ENCODE data around the gene KBTBD12. TPM values are rescaled to one million over a fixed set of nuclear protein-coding genes. Genes with fewer than 3 reads are reported as not detected.

KBTBD12 gene
- total RNA-seq, 5 donors from 2014 or later (not counting 1 experiment from before 2014, with no cell fraction given) = not detected

DNA sequence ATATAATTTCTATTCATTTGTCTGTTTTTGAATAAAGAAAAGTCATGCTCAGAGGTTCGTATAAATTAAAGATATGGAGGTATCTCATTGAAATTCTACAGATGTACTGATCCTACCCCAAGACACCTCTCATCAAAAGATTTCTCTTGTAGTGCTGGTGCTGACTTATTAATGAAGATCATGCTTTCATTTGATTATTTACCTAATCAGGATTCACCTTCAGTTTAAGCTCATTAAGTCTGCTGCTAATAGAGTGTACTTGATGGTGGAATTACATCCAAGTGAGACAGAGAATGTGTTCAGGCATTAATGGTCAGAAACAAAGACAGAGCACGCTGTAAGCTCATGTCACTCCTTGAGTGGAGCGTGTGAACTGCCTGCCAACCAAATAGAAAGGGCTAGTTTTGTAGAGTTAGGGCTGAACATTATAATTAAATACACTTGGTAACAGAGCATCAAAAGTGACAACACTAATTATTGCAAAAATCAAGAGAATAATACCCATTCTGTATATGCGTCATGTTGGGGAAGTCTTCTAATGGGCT, 45.5 kb downstream of the KBTBD12 start:
- no peaks in the 10 kb centered on the region for H3K36me3 ChIP-seq (ENCODE audit: control insufficient read depth in 2 of 2, extremely low read depth in 1 of 2, insufficient read depth in 1 of 2, low read length in 1 of 2)
- H3K4me3 ChIP-seq (ENCODE audit: control insufficient read depth in 1 of 2, extremely low read depth in 1 of 2, low read length in 1 of 2) = no peak overlapping the region
- Mint-ChIP-seq H3K27ac (no peak overlapping the region), H3K36me3 (no peaks in the 10 kb centered on the region), H3K27me3 (peaks cover 7% of the 10 kb centered on the region in 2 donors), H3K4me1 (no peaks in the 10 kb centered on the region), H3K4me3 (no peak overlapping the region), H3K9me3 (no peaks in the 10 kb centered on the region)
- ChIA-PET POLR2A (no interaction called here), CTCF (no interaction called here)
- DNase-seq (no peak), ATAC-seq (replicated peaks in 1 of 4) (no peak)
- no peaks in the 10 kb centered on the region for H3K9me3 ChIP-seq
- no peaks in the 10 kb centered on the region for H3K4me1 ChIP-seq (ENCODE audit: control insufficient read depth in 1 of 2, extremely low read depth in 1 of 2, insufficient read depth in 2 of 2, low read length in 2 of 2)
- no peak overlapping the region for H3K27ac ChIP-seq (ENCODE audit: low read length)
- H3K27me3 ChIP-seq (replicated peaks in 1 of 2; ENCODE audit: control insufficient read depth in 2 of 2, extremely low read depth in 1 of 2, insufficient read depth in 2 of 2, low read length in 1 of 2) = peaks cover 0 to 5% of the 10 kb centered on the region in 2 experiments
- 60% methylated on average over 1 of the region's 4 CpGs for WGBS (ENCODE audit: insufficient coverage)

DNA sequence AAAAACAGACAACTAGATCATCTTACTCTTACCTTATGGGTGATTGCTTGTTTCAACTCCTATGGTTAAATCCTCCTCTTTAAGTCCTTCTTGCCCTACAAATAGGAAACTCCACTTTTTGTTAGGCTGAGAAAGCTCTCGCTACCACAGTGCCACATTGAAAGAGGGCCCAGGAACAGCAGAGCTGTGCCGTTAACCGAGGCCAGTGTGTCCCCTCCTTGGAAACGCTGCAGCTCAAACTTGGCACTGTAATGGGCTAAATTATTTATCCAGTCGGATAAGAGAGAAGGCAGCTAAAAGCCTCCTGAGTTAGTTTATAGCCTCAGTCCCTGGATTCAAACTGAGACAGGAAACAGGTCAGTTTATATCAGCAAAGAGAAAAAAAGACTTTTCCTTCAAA, 46.1 kb downstream of the KBTBD12 start:
- no peak overlapping the region for H3K4me3 Mint-ChIP-seq
- Histone ChIP-seq H3K36me3 (ENCODE audit: control insufficient read depth in 2 of 2, extremely low read depth in 1 of 2, insufficient read depth in 1 of 2, low read length in 1 of 2) (no peaks in the 10 kb centered on the region), H3K27ac (ENCODE audit: low read length) (no peak overlapping the region), H3K27me3 (replicated peaks in 1 of 2; ENCODE audit: control insufficient read depth in 2 of 2, extremely low read depth in 1 of 2, insufficient read depth in 2 of 2, low read length in 1 of 2) (peaks cover 0 to 5% of the 10 kb centered on the region in 2 experiments), H3K9me3 (no peaks in the 10 kb centered on the region), H3K4me3 (ENCODE audit: control insufficient read depth in 1 of 2, extremely low read depth in 1 of 2, low read length in 1 of 2) (no peak overlapping the region), H3K4me1 (ENCODE audit: control insufficient read depth in 1 of 2, extremely low read depth in 1 of 2, insufficient read depth in 2 of 2, low read length in 2 of 2) (no peaks in the 10 kb centered on the region)
- DNase-seq (no peak), ATAC-seq (replicated peaks in 1 of 4) (no peak)
- POLR2A ChIA-PET = no interaction called here
- H3K9me3 Mint-ChIP-seq = no peaks in the 10 kb centered on the region
- peaks cover 11 to 13% of the 10 kb centered on the region in 2 donors for H3K27me3 Mint-ChIP-seq
- no peaks in the 10 kb centered on the region for H3K36me3 Mint-ChIP-seq
- H3K27ac Mint-ChIP-seq = no peak overlapping the region
- H3K4me1 Mint-ChIP-seq = no peaks in the 10 kb centered on the region
- 100% methylated on average over 3 of the region's 5 CpGs for WGBS (ENCODE audit: insufficient coverage)
- CTCF ChIA-PET = no interaction called here

DNA sequence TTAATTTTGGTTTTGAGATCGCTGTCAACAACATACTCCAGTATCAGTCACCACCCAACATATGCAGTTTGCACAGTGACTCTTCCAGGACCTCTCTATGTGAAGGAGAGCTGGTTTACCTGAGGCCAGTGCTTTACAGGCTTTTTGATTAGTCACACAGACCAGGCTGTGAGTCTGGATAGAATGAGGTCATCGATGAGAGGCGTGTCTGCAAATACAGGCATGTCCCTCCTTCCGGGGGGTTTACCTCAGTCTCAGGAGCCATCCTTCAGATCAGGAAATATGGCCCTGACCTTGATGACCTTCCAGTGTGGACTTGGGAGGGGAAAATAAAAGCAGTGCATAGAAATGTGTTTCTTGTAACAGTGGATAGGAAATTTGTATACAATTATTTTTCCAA, 46.9 kb downstream of the KBTBD12 start:
- Mint-ChIP-seq H3K36me3 (no peaks in the 10 kb centered on the region), H3K9me3 (no peaks in the 10 kb centered on the region), H3K4me3 (no peak overlapping the region), H3K27me3 (peaks cover 11 to 18% of the 10 kb centered on the region in 2 donors), H3K4me1 (no peaks in the 10 kb centered on the region), H3K27ac (no peak overlapping the region)
- Histone ChIP-seq H3K4me3 (ENCODE audit: control insufficient read depth in 1 of 2, extremely low read depth in 1 of 2, low read length in 1 of 2) (no peak overlapping the region), H3K9me3 (no peaks in the 10 kb centered on the region), H3K27me3 (replicated peaks in 1 of 2; ENCODE audit: control insufficient read depth in 2 of 2, extremely low read depth in 1 of 2, insufficient read depth in 2 of 2, low read length in 1 of 2) (peaks cover 0 to 5% of the 10 kb centered on the region in 2 experiments), H3K36me3 (ENCODE audit: control insufficient read depth in 2 of 2, extremely low read depth in 1 of 2, insufficient read depth in 1 of 2, low read length in 1 of 2) (no peaks in the 10 kb centered on the region), H3K27ac (ENCODE audit: low read length) (no peak overlapping the region), H3K4me1 (ENCODE audit: control insufficient read depth in 1 of 2, extremely low read depth in 1 of 2, insufficient read depth in 2 of 2, low read length in 2 of 2) (no peaks in the 10 kb centered on the region)
- POLR2A ChIA-PET = no interaction called here
- CTCF ChIA-PET = no interaction called here
- ATAC-seq (replicated peaks in 1 of 4) = no peak
- DNase-seq = no peak
- WGBS (ENCODE audit: insufficient coverage) = no CpG with 5 or more reads among the region's 4 CpGs

DNA sequence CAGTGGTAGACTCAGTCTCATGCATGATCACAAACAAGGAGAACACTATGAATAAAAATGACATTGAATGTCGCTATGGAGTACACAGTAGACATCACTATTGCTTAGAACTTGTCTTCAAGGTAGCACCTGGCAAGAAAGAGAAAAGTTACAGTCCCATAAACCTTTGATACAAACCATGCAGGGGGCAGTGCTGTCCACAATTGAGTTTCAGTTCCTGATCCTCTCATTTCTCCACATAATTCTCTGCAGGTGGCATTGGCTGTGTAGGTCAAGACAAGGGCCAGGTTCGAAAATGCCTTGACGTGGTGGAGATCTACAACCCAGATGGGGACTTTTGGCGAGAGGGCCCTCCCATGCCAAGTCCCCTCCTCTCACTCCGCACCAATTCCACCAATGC, 47.9 kb downstream of the KBTBD12 start:
- Histone ChIP-seq H3K4me1 (ENCODE audit: control insufficient read depth in 1 of 2, extremely low read depth in 1 of 2, insufficient read depth in 2 of 2, low read length in 2 of 2) (no peaks in the 10 kb centered on the region), H3K9me3 (no peaks in the 10 kb centered on the region), H3K27ac (ENCODE audit: low read length) (no peak overlapping the region), H3K27me3 (replicated peaks in 1 of 2; ENCODE audit: control insufficient read depth in 2 of 2, extremely low read depth in 1 of 2, insufficient read depth in 2 of 2, low read length in 1 of 2) (peaks cover 0 to 4% of the 10 kb centered on the region in 2 experiments), H3K4me3 (ENCODE audit: control insufficient read depth in 1 of 2, extremely low read depth in 1 of 2, low read length in 1 of 2) (no peak overlapping the region), H3K36me3 (ENCODE audit: control insufficient read depth in 2 of 2, extremely low read depth in 1 of 2, insufficient read depth in 1 of 2, low read length in 1 of 2) (no peaks in the 10 kb centered on the region)
- POLR2A ChIA-PET = no interaction called here
- no peak overlapping the region for H3K4me3 Mint-ChIP-seq
- H3K9me3 Mint-ChIP-seq = no peaks in the 10 kb centered on the region
- no peak overlapping the region for H3K27ac Mint-ChIP-seq
- no peaks in the 10 kb centered on the region for H3K36me3 Mint-ChIP-seq
- 80% methylated on average over 1 of the region's 5 CpGs for WGBS (ENCODE audit: insufficient coverage)
- H3K27me3 Mint-ChIP-seq = peaks cover 11 to 20% of the 10 kb centered on the region in 2 donors
- no peak for ATAC-seq (replicated peaks in 1 of 4)
- CTCF ChIA-PET = no interaction called here
- DNase-seq = no peak
- H3K4me1 Mint-ChIP-seq = no peaks in the 10 kb centered on the region

DNA sequence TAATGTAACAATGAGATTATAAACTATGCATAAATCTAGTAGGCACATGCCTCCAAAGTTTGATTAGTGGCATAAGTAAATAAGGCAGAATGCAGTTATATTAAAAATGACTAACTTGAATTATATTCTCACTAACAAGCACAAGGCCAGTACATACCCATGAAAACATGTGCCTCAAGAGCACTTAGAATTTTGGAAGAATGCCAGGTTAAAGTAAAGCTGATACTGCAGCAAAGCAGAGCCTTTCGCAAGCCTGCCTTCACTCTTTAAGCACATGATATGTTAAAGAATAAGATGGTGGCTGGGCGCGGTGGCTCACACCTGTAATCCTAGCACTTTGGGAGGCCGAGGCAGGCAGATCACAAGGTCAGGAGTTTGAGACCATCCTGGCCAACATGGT, 49.0 kb downstream of the KBTBD12 start:
- CTCF ChIA-PET = no interaction called here
- Histone ChIP-seq H3K4me1 (ENCODE audit: control insufficient read depth in 1 of 2, extremely low read depth in 1 of 2, insufficient read depth in 2 of 2, low read length in 2 of 2) (no peaks in the 10 kb centered on the region), H3K9me3 (no peaks in the 10 kb centered on the region), H3K27me3 (replicated peaks in 1 of 2; ENCODE audit: control insufficient read depth in 2 of 2, extremely low read depth in 1 of 2, insufficient read depth in 2 of 2, low read length in 1 of 2) (peaks cover 0 to 2% of the 10 kb centered on the region in 2 experiments), H3K4me3 (ENCODE audit: control insufficient read depth in 1 of 2, extremely low read depth in 1 of 2, low read length in 1 of 2) (no peak overlapping the region), H3K27ac (ENCODE audit: low read length) (no peak overlapping the region), H3K36me3 (ENCODE audit: control insufficient read depth in 2 of 2, extremely low read depth in 1 of 2, insufficient read depth in 1 of 2, low read length in 1 of 2) (no peaks in the 10 kb centered on the region)
- H3K36me3 Mint-ChIP-seq = no peaks in the 10 kb centered on the region
- DNase-seq = no peak
- H3K27me3 Mint-ChIP-seq = peaks cover 11 to 23% of the 10 kb centered on the region in 2 donors
- ATAC-seq (replicated peaks in 1 of 4) = no peak
- POLR2A ChIA-PET = interaction anchor here in 1 of 2 donors (0.7 kb wide), 1 partner anchor 9 kb away, joined by 3 read pairs; no protein-coding TSS in a partner anchor
- H3K4me3 Mint-ChIP-seq = no peak overlapping the region
- no peaks in the 10 kb centered on the region for H3K4me1 Mint-ChIP-seq
- H3K27ac Mint-ChIP-seq = no peak overlapping the region
- H3K9me3 Mint-ChIP-seq = no peaks in the 10 kb centered on the region
- no CpG with 5 or more reads among the region's 4 CpGs for WGBS (ENCODE audit: insufficient coverage)

DNA sequence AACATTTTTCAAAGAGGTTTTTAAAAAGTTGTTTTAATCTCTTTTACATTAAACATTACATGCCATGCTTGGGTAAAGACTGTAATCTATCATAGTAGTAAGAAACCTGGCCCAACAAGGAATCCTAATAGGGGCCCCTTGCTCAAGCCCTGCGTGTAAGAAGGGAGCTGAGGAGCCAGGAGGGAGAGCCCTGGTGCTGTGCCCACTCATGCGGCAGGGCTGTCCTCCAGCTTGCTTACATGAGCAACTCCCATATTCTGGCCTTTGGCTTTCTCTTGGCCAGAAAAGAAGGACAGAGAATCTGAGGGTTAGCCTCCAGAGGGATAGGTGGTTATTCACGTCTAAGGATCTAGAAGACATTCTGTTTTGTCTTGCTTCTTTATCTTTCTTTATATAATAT, 49.8 kb downstream of the KBTBD12 start:
- ChIA-PET POLR2A (no interaction called here), CTCF (no interaction called here)
- H3K27ac ChIP-seq (ENCODE audit: low read length) = no peak overlapping the region
- H3K4me3 ChIP-seq (ENCODE audit: control insufficient read depth in 1 of 2, extremely low read depth in 1 of 2, low read length in 1 of 2) = no peak overlapping the region
- no peaks in the 10 kb centered on the region for H3K36me3 Mint-ChIP-seq
- H3K27me3 Mint-ChIP-seq = peaks cover 8 to 23% of the 10 kb centered on the region in 2 donors
- no peak overlapping the region for H3K4me3 Mint-ChIP-seq
- H3K9me3 ChIP-seq = no peaks in the 10 kb centered on the region
- no peak for DNase-seq
- no peaks in the 10 kb centered on the region for H3K36me3 ChIP-seq (ENCODE audit: control insufficient read depth in 2 of 2, extremely low read depth in 1 of 2, insufficient read depth in 1 of 2, low read length in 1 of 2)
- ATAC-seq (replicated peaks in 1 of 4) = no peak
- no peaks in the 10 kb centered on the region for H3K4me1 Mint-ChIP-seq
- no CpG with 5 or more reads among the region's 3 CpGs for WGBS (ENCODE audit: insufficient coverage)
- H3K9me3 Mint-ChIP-seq = no peaks in the 10 kb centered on the region
- no peaks in the 10 kb centered on the region for H3K4me1 ChIP-seq (ENCODE audit: control insufficient read depth in 1 of 2, extremely low read depth in 1 of 2, insufficient read depth in 2 of 2, low read length in 2 of 2)
- H3K27me3 ChIP-seq (replicated peaks in 1 of 2; ENCODE audit: control insufficient read depth in 2 of 2, extremely low read depth in 1 of 2, insufficient read depth in 2 of 2, low read length in 1 of 2) = peaks cover 0 to 2% of the 10 kb centered on the region in 2 experiments
- no peak overlapping the region for H3K27ac Mint-ChIP-seq

DNA sequence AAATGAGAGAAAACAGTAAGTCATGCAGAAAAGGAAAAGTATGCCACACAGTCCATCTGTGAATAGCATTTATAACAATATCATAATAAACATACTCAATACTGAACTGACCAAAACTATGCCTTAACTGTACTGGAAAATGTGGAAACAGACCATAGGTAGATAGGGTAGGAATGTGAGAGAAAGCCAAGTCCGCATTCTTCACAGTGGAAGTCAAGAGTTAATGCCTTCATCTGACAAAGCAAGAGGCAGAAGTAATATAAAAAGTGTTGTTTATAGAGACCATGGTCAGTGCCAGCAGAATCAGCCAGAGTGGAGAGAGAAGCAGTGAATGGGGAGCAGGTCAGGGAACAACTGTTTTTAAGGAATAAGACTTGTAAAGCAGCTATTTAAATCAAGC, 52.3 kb downstream of the KBTBD12 start:
- ATAC-seq (replicated peaks in 1 of 4) (no peak), DNase-seq (no peak)
- Histone ChIP-seq H3K27ac (ENCODE audit: low read length) (no peak overlapping the region), H3K4me3 (ENCODE audit: control insufficient read depth in 1 of 2, extremely low read depth in 1 of 2, low read length in 1 of 2) (no peak overlapping the region), H3K36me3 (ENCODE audit: control insufficient read depth in 2 of 2, extremely low read depth in 1 of 2, insufficient read depth in 1 of 2, low read length in 1 of 2) (no peaks in the 10 kb centered on the region), H3K27me3 (replicated peaks in 1 of 2; ENCODE audit: control insufficient read depth in 2 of 2, extremely low read depth in 1 of 2, insufficient read depth in 2 of 2, low read length in 1 of 2) (peaks cover 0 to 9% of the 10 kb centered on the region in 2 experiments), H3K4me1 (ENCODE audit: control insufficient read depth in 1 of 2, extremely low read depth in 1 of 2, insufficient read depth in 2 of 2, low read length in 2 of 2) (no peaks in the 10 kb centered on the region), H3K9me3 (no peaks in the 10 kb centered on the region)
- Mint-ChIP-seq H3K36me3 (no peaks in the 10 kb centered on the region), H3K27me3 (peaks cover 12 to 28% of the 10 kb centered on the region in 2 donors), H3K9me3 (no peaks in the 10 kb centered on the region), H3K27ac (no peak overlapping the region), H3K4me1 (no peaks in the 10 kb centered on the region), H3K4me3 (no peak overlapping the region)
- ChIA-PET POLR2A (no interaction called here), CTCF (no interaction called here)
- 92% methylated on average over 1 of the region's 1 CpG for WGBS (ENCODE audit: insufficient coverage)

Data from T-cell (primary cell).